Upper lobe of left lung (tissue), 4 donors: ENCODE results near the gene MAGI2.

Experiments
- EP300 ChIP-seq, 4 donors: sonication (generic); formaldehyde crosslinking; IDR thresholded peaks; one replicate each; pipeline ENCODE4 v1.5.1; 2017; ENCODE audit warnings: antibody characterized with exemption in 4 of 4, control low read depth in 2 of 4
- POLR2A ChIP-seq, 4 donors: fragments of 450-650 bp; IDR thresholded peaks; one replicate each; pipeline ENCODE4 v1.5.1; 2016 to 2017; ENCODE audit warnings: antibody characterized with exemption in 4 of 4, mild to moderate bottlenecking in 2 of 4
- POLR2AphosphoS5 ChIP-seq, 2 donors: sonication (generic); formaldehyde crosslinking; IDR thresholded peaks; one replicate each; pipeline ENCODE4 v1.5.1; 2017; ENCODE audit warnings: antibody characterized with exemption in 2 of 2
- TF ChIP-seq, protein P1 (sequence below), 6 experiments: fragments of 450-650 bp in 4 of 6; fragments of 200-600 bp in 2 of 6; sonication (generic) in 2 of 6; IDR thresholded peaks; one replicate each; pipeline ENCODE4 v1.5.1; 2016 to 2019; ENCODE audit warnings: antibody characterized with exemption in 6 of 6

DNA sequence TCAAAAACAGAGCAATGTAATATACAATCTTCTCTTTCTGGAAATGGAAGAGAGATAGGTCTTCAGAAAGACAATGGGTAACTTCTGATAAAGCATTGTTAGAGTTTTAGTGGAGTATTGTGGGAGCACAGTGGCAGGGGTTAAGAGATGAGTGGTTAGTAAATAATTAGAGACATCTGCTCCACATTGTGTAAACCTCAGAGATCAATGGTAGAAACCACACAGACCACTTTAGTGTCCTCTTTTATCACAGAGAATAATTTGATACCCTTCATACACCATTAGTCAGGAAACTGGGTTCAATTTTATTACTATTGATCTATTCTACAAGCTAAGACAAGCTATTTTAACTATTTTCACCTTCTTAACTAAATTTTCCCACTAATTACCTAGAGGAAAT, 35.9 kb upstream of the MAGI2 start:
- TF ChIP-seq POLR2A (IDR thresholded peaks at IDR 0.05) (no peak), POLR2AphosphoS5 (IDR thresholded peaks at IDR 0.05) (no peak), EP300 (IDR thresholded peaks at IDR 0.05) (no peak)
- TF ChIP-seq, protein P1, sequence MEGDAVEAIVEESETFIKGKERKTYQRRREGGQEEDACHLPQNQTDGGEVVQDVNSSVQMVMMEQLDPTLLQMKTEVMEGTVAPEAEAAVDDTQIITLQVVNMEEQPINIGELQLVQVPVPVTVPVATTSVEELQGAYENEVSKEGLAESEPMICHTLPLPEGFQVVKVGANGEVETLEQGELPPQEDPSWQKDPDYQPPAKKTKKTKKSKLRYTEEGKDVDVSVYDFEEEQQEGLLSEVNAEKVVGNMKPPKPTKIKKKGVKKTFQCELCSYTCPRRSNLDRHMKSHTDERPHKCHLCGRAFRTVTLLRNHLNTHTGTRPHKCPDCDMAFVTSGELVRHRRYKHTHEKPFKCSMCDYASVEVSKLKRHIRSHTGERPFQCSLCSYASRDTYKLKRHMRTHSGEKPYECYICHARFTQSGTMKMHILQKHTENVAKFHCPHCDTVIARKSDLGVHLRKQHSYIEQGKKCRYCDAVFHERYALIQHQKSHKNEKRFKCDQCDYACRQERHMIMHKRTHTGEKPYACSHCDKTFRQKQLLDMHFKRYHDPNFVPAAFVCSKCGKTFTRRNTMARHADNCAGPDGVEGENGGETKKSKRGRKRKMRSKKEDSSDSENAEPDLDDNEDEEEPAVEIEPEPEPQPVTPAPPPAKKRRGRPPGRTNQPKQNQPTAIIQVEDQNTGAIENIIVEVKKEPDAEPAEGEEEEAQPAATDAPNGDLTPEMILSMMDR (IDR thresholded peaks at IDR 0.05) = no peak
